ENCODE measurements around the gene UBE2L3.
"Not testable (repeated sequence)": the region's sequence is repeated elsewhere in the genome, so short reads cannot be mapped to it uniquely, and the experiment has no call there.

Gene UBE2L3

GRCh38 chr22:21640810-21641209, 73.3 kb downstream of the UBE2L3 start:
- TF ChIP-seq CTCF (IDR thresholded peaks at IDR 0.05; ENCODE audit: borderline replicate concordance, insufficient read depth, low read depth, low read length) = no peak
- no peak overlapping the region for H3K4me3 ChIP-seq (ENCODE audit: low read depth, low read length)

GRCh38 chr22:21641417-21641788, 73.9 kb downstream of the UBE2L3 start:
- peak; percentile 13; the same call in 1 of the 2 replicates for TF ChIP-seq CTCF (IDR thresholded peaks at IDR 0.05; ENCODE audit: borderline replicate concordance, insufficient read depth, low read depth, low read length)
- peak overlapping the region; percentile 64 for H3K4me3 ChIP-seq (ENCODE audit: low read depth, low read length)

- peak within 1 kb of the TSS; percentile 93 for H3K4me3 ChIP-seq (ENCODE audit: low read depth, low read length)
- TF ChIP-seq CTCF (IDR thresholded peaks at IDR 0.05; ENCODE audit: borderline replicate concordance, insufficient read depth, low read depth, low read length) = no peak
Measured at GRCh38 chr22:21641789-21642583, 74.5 kb downstream of the UBE2L3 start, which contains the start of gene SDF2L1. TSS of gene SDF2L1 (plus strand) at chr22:21642302. CDS start at chr22:21642337, 35 bp downstream.

- peak; percentile 78 for TF ChIP-seq CTCF (IDR thresholded peaks at IDR 0.05; ENCODE audit: borderline replicate concordance, insufficient read depth, low read depth, low read length)
Measured at GRCh38 chr22:21642584-21643448, 75.3 kb downstream of the UBE2L3 start.

GRCh38 chr22:21643533-21644357, 76.2 kb downstream of the UBE2L3 start:
- peak; percentile 29; the same call in 1 of the 2 replicates for TF ChIP-seq CTCF (IDR thresholded peaks at IDR 0.05; ENCODE audit: borderline replicate concordance, insufficient read depth, low read depth, low read length)
- peak overlapping the region; percentile 93 for H3K4me3 ChIP-seq (ENCODE audit: low read depth, low read length)

More at GRCh38 chr22:21642584-21643448, 75.3 kb downstream of the UBE2L3 start:
- H3K4me3 ChIP-seq (ENCODE audit: low read depth, low read length) = peak overlapping the region; percentile 93

GRCh38 chr22:21645513-21645912, 78.0 kb downstream of the UBE2L3 start:
- not testable (repeated sequence) for H3K4me3 ChIP-seq (ENCODE audit: low read depth, low read length)

All from GM12875 (cell line).